ENCODE measurements around the gene PLEKHG3. TPM values are rescaled to one million over a fixed set of nuclear protein-coding genes. Genes with fewer than 3 reads are reported as not detected.

PLEKHG3 gene
- total RNA-seq, 3 donors from 2014 or later = 18.7 to 31.5 (median 30.3) TPM

DNA sequence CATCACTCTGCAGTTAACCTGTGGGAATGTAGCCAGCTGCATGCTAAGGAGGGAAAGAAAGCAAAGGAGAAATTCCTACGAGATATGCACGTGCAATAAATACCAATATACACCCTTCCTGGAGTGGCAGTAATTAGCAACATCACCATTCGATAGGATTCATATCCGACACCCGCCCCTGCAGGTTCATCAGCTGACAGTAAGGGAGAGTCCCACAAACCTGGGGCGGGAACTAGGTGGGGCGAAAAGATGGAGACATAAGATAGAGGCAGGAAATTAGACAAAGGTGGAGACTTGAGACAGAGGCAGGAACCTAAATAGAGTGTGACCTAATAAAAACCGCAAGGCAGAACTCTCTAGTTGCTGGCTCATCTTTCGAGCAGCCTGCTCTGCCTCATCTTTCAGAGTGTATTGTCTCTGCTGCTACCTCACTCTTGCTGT, 51.6 kb downstream of the PLEKHG3 start:
- Histone ChIP-seq H3K9me3 (no peaks in the 10 kb centered on the region), H3K36me3 (no peaks in the 10 kb centered on the region), H3K27me3 (no peaks in the 10 kb centered on the region), H3K4me3 (no peak overlapping the region), H3K27ac (no peak overlapping the region), H3K4me1 (peaks cover 0 to 6% of the 10 kb centered on the region in 2 donors)
- intact Hi-C loops (cut with DNase I; ENCODE audit: low total_unique reads) = no loop called here
- TF ChIP-seq POLR2A (IDR thresholded peaks at IDR 0.05) (no peak), POLR2AphosphoS5 (IDR thresholded peaks at IDR 0.05) (no peak), CTCF (IDR thresholded peaks at IDR 0.05) (no peak)
- DNase-seq (ENCODE audit: low spot score in 2 of 2) = no peak

DNA sequence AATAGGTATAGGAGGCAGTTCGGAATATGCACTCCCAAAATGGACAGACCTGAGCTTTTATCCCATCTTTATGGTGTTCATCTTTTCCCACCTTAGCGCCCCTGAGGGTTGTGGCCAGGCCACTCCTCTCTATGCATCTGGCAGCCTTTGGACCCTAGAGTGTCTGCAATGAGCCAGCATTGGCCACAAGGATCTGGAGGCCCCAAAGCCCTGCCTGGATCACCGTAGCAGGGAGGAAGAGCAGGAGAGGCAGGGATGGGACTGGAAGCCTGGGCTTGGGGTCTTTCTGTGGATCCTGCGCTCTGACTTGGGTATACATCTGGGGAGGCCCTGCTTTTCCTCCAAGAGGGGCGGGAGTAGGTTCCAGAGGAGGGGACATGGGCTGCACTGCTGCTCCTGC, 52.5 kb downstream of the PLEKHG3 start:
- TF ChIP-seq CTCF (IDR thresholded peaks at IDR 0.05) (no peak), POLR2A (IDR thresholded peaks at IDR 0.05) (no peak), POLR2AphosphoS5 (IDR thresholded peaks at IDR 0.05) (no peak)
- Histone ChIP-seq H3K9me3 (no peaks in the 10 kb centered on the region), H3K27me3 (no peaks in the 10 kb centered on the region), H3K4me3 (no peak overlapping the region), H3K4me1 (peaks cover 0 to 9% of the 10 kb centered on the region in 2 donors), H3K27ac (no peak overlapping the region), H3K36me3 (no peaks in the 10 kb centered on the region)
- DNase-seq (ENCODE audit: low spot score in 2 of 2) = no peak
- intact Hi-C loops (cut with DNase I; ENCODE audit: low total_unique reads) = no loop called here

GRCh38 chr14:64757601-64758000, 53.4 kb downstream of the PLEKHG3 start:
- Histone ChIP-seq H3K36me3 (no peaks in the 10 kb centered on the region), H3K4me1 (peaks cover 0 to 17% of the 10 kb centered on the region in 2 donors), H3K27me3 (no peaks in the 10 kb centered on the region), H3K4me3 (no peak overlapping the region), H3K27ac (peak overlapping the region in 1 of 2 donors; percentile 8), H3K9me3 (no peaks in the 10 kb centered on the region)
- intact Hi-C loops (cut with DNase I; ENCODE audit: low total_unique reads) = no loop called here
- no peak for DNase-seq (ENCODE audit: low spot score in 2 of 2)
- TF ChIP-seq CTCF (IDR thresholded peaks at IDR 0.05) (no peak), POLR2AphosphoS5 (IDR thresholded peaks at IDR 0.05) (no peak)

GRCh38 chr14:64758025-64758521, 53.8 kb downstream of the PLEKHG3 start:
- intact Hi-C loops (cut with DNase I; ENCODE audit: low total_unique reads) = no loop called here
- Histone ChIP-seq H3K4me3 (no peak overlapping the region), H3K27me3 (no peaks in the 10 kb centered on the region), H3K9me3 (no peaks in the 10 kb centered on the region), H3K36me3 (no peaks in the 10 kb centered on the region), H3K27ac (peak overlapping the region in 1 of 2 donors; percentile 1), H3K4me1 (peaks cover 0 to 17% of the 10 kb centered on the region in 2 donors)
- TF ChIP-seq POLR2AphosphoS5 (IDR thresholded peaks at IDR 0.05) = no peak
- TF ChIP-seq POLR2A (IDR thresholded peaks at IDR 0.05) = no peak
- no peak for DNase-seq (ENCODE audit: low spot score in 2 of 2)

- Histone ChIP-seq H3K4me1 (peaks cover 0 to 17% of the 10 kb centered on the region in 2 donors), H3K4me3 (no peak overlapping the region), H3K9me3 (no peaks in the 10 kb centered on the region), H3K27ac (peak overlapping the region; percentile 1 to 22), H3K27me3 (no peaks in the 10 kb centered on the region), H3K36me3 (no peaks in the 10 kb centered on the region)
- TF ChIP-seq CTCF (IDR thresholded peaks at IDR 0.05) (no peak), POLR2AphosphoS5 (IDR thresholded peaks at IDR 0.05) (no peak), POLR2A (IDR thresholded peaks at IDR 0.05) (no peak)
- intact Hi-C loops (cut with DNase I; ENCODE audit: low total_unique reads) = no loop called here
- DNase-seq (ENCODE audit: low spot score in 2 of 2) = no peak
Measured at GRCh38 chr14:64758691-64759554, 54.7 kb downstream of the PLEKHG3 start.
